OCI-LY1 (cell line): ENCODE data around the gene RABL6.

Experiments used
- H2AFZ ChIP-seq: fragments of 200-600 bp; sonication (generic), shearing (Covaris generic); 2 replicates; pipeline ENCODE4 v1.6.0; 2014; ENCODE audit warnings: antibody characterized with exemption, mild to moderate bottlenecking, low read length
- H3F3A ChIP-seq: fragments of 200-600 bp; sonication (generic), shearing (Covaris generic); 2 replicates; pipeline ENCODE4 v1.6.0; 2014; ENCODE audit warnings: mild to moderate bottlenecking, antibody characterized with exemption, low read length, moderate library complexity; ENCODE audit not compliant: insufficient read depth
- H3K27ac ChIP-seq: fragments of 200-600 bp; sonication (generic); 2 replicates; pipeline ENCODE4 v1.5.1; 2014; ENCODE audit warnings: low read length, mixed run types, mild to moderate bottlenecking, low read depth; ENCODE audit not compliant: poor library complexity, severe bottlenecking
- H3K27me3 ChIP-seq: fragments of 200-600 bp; sonication (generic); 2 replicates; pipeline ENCODE4 v1.6.0; 2014; ENCODE audit warnings: antibody characterized with exemption, mild to moderate bottlenecking, low read length, moderate library complexity; ENCODE audit not compliant: insufficient read depth
- H3K36me3 ChIP-seq: fragments of 200-600 bp; sonication (generic); 2 replicates; pipeline ENCODE4 v1.6.1; 2014; ENCODE audit warnings: mild to moderate bottlenecking, antibody characterized with exemption, low read length, moderate library complexity, mixed read lengths; ENCODE audit not compliant: insufficient read depth
- H3K4me1 ChIP-seq: fragments of 200-600 bp; sonication (generic); 2 replicates; pipeline ENCODE4 v1.5.1; 2014; ENCODE audit warnings: mild to moderate bottlenecking, low read length, moderate library complexity; ENCODE audit not compliant: insufficient read depth, severe bottlenecking
- H3K4me2 ChIP-seq: fragments of 200-600 bp; sonication (generic), shearing (Covaris generic); 2 replicates; pipeline ENCODE4 v1.6.1; 2014; ENCODE audit warnings: low read length
- H3K4me3 ChIP-seq: fragments of 200-600 bp; sonication (generic); 2 replicates; pipeline ENCODE4 v1.5.1; 2014; ENCODE audit warnings: low read length, low read depth, mild to moderate bottlenecking, mixed read lengths; ENCODE audit not compliant: poor library complexity, severe bottlenecking
- H3K79me2 ChIP-seq: fragments of 200-600 bp; shearing (Covaris generic); 2 replicates; pipeline ENCODE4 v1.6.1; 2016; ENCODE audit warnings: mixed run types, low read length, mixed read lengths; ENCODE audit not compliant: insufficient read depth
- H3K9ac ChIP-seq: fragments of 200-600 bp; sonication (generic), shearing (Covaris generic); 2 replicates; pipeline ENCODE4 v1.6.1; 2014; ENCODE audit warnings: mild to moderate bottlenecking, low read length, mixed read lengths
- H3K9me2 ChIP-seq: fragments of 200-600 bp; sonication (generic), shearing (Covaris generic); 2 replicates; pipeline ENCODE4 v1.6.1; 2014; ENCODE audit warnings: low read depth, mild to moderate bottlenecking, low read length, mixed read lengths
- H3K9me3 ChIP-seq: fragments of 200-600 bp; shearing (Covaris generic); 2 replicates; pipeline ENCODE4 v1.6.1; 2014; ENCODE audit warnings: low read length, mixed read lengths
- H4K20me1 ChIP-seq: fragments of 200-600 bp; sonication (generic), shearing (Covaris generic); 2 replicates; pipeline ENCODE4 v1.6.0; 2016; ENCODE audit warnings: mild to moderate bottlenecking, low read length; ENCODE audit not compliant: insufficient read depth
- EZH2 ChIP-seq: fragments of 200-600 bp; sonication (generic), shearing (Covaris generic); IDR thresholded peaks from 2 replicates; pipeline ENCODE4 v1.8.0; 2017; ENCODE audit warnings: borderline replicate concordance, mixed run types, mild to moderate bottlenecking, antibody characterized with exemption, low read length, moderate library complexity, mixed read lengths
- TF ChIP-seq, protein P1 (sequence below): fragments of 200-600 bp; sonication (generic), shearing (Covaris generic); IDR thresholded peaks from 2 replicates; pipeline ENCODE4 v1.5.1; 2017; ENCODE audit warnings: mild to moderate bottlenecking, antibody characterized with exemption, low read length, moderate library complexity, mixed read lengths

Gene RABL6

DNA sequence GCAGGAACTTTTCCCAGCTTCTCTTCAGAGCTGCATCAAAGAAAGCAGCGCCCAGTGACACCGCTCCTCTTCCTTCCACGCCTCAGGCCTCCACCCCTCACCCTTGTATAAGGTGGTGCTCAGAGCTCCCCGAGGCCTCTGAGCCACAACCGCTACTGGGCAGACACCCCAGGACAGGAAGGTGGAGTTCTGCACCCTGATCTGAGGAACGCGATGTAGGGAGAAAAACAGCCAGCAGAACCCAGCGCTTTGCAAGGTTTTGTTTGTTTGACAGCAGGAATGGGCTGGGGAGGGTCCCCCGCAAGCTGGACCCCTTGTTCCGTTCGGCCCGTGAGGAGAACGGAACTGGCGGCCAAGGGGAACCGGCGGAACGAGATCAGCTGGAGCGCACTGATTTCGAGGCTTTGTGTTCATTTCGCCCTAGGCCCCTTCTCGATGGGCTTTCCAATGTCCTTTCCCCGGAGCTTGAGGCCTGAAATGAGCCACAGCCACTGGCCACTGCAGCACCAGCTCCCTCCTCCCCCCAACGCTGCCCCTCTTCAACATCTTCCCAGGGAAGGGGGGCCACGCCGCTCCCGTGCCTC, 54.2 kb downstream of the RABL6 start:
- H4K20me1 ChIP-seq, result no peaks in the 10 kb centered on the region

DNA sequence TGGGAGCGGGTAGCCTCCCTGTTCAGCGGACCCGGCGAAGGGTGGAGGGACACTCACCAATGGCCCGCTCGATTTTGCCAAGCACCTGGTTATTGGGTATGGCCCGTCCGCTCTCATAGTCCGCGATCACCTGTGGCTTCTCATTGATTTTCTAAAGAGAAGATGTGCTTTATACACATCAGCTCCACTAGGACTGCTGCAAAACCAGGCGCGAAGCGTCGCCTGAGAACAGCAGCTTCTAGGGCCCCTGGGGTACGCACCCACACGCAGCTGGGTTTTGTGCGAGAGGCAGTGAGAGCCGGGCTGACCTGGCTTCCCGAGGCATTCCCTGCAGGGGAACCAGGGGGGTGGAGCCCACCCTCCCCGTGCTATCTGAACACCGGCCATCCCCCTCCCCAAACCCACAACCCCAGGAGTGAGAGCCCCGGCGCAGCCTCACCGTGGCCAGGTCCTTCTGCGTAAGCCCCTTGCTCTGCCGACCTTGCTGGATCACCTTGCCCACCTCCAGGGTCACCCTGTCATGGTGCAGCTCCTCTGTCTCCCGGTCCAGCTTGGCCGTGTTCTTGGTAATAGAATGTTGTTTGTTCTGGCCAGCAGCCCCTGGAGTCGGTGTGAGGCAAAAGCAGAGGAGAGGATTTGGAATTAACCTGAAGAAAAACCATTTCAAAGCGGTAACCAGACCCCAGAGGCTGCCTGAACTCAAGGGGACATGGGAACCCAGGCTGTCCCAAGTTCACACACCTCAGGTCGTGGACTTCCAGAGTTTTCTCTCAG, 55.3 kb downstream of the RABL6 start:
- H3K9ac ChIP-seq, result no peak overlapping the region
- peaks cover 40% of the 10 kb centered on the region for H3K36me3 ChIP-seq

More for the DNA sequence above, 54.2 kb downstream of the RABL6 start:
- no peaks in the 10 kb centered on the region for H3K9me2 ChIP-seq
- TF ChIP-seq, protein P1, sequence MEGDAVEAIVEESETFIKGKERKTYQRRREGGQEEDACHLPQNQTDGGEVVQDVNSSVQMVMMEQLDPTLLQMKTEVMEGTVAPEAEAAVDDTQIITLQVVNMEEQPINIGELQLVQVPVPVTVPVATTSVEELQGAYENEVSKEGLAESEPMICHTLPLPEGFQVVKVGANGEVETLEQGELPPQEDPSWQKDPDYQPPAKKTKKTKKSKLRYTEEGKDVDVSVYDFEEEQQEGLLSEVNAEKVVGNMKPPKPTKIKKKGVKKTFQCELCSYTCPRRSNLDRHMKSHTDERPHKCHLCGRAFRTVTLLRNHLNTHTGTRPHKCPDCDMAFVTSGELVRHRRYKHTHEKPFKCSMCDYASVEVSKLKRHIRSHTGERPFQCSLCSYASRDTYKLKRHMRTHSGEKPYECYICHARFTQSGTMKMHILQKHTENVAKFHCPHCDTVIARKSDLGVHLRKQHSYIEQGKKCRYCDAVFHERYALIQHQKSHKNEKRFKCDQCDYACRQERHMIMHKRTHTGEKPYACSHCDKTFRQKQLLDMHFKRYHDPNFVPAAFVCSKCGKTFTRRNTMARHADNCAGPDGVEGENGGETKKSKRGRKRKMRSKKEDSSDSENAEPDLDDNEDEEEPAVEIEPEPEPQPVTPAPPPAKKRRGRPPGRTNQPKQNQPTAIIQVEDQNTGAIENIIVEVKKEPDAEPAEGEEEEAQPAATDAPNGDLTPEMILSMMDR, result no peak
- TF ChIP-seq EZH2, result no peak
- no peak overlapping the region for H3K27ac ChIP-seq
- no peak overlapping the region for H3K4me2 ChIP-seq
- peaks cover 13% of the 10 kb centered on the region for H3K4me1 ChIP-seq
- H3F3A ChIP-seq, result no peaks in the 10 kb centered on the region
- H3K79me2 ChIP-seq, result no peaks in the 10 kb centered on the region
- H3K27me3 ChIP-seq, result no peaks in the 10 kb centered on the region
- H3K9ac ChIP-seq, result no peak overlapping the region
- no peak overlapping the region for H3K4me3 ChIP-seq
- H3K36me3 ChIP-seq, result peaks cover 40% of the 10 kb centered on the region
- no peaks in the 10 kb centered on the region for H3K9me3 ChIP-seq
- no peak overlapping the region for H2AFZ ChIP-seq

DNA sequence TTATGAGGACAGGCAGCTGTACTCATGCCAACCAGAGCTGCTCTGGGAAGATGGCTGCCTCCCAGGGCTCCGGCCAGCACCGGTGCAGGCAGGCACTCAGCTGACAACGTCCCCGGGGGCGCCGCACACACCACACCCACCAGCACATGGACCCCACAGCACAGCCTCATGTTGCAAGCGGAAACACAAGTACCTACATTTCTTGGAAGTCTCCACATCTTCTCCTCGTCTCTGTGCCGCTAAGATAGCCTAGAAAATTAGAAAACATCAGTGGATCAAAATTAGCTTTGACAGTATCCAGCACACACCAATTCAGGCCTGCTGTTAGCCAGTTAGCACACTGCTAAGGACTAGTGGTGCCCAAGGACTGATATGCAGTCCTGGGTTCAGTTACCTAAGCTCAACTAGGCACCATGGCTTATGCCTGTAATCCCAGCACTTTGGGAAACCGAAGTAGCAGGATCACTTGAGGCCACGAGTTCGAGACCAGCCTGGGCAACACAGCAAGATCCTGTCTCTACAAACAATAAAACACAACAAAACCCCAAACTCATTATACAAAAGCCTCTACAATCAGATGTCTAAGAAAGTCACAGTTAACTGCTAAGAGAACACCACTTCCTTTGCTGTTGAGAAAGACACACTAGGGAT, 56.0 kb downstream of the RABL6 start:
- H3K79me2 ChIP-seq, result no peaks in the 10 kb centered on the region
- peaks cover 3% of the 10 kb centered on the region; the same call in 1 of the 2 replicates for H3K9me3 ChIP-seq
- no peaks in the 10 kb centered on the region for H3K9me2 ChIP-seq
- no peak overlapping the region for H3K4me3 ChIP-seq
- TF ChIP-seq, protein P1, result no peak
- no peak for TF ChIP-seq EZH2
- no peak overlapping the region for H3K4me2 ChIP-seq
- H3K27ac ChIP-seq, result no peak overlapping the region
- no peaks in the 10 kb centered on the region for H3F3A ChIP-seq
- H4K20me1 ChIP-seq, result no peaks in the 10 kb centered on the region
- no peak overlapping the region for H2AFZ ChIP-seq
- no peaks in the 10 kb centered on the region for H3K27me3 ChIP-seq
- H3K4me1 ChIP-seq, result peaks cover 15% of the 10 kb centered on the region
- H3K9ac ChIP-seq, result no peak overlapping the region
- peaks cover 40% of the 10 kb centered on the region for H3K36me3 ChIP-seq

More for the DNA sequence above, 55.3 kb downstream of the RABL6 start:
- Histone ChIP-seq H3K4me1 (peaks cover 15% of the 10 kb centered on the region), H3K4me3 (no peak overlapping the region), H3K27me3 (no peaks in the 10 kb centered on the region), H3K9me3 (no peaks in the 10 kb centered on the region), H4K20me1 (no peaks in the 10 kb centered on the region), H3K79me2 (no peaks in the 10 kb centered on the region), H3K27ac (no peak overlapping the region), H2AFZ (no peak overlapping the region), H3K4me2 (no peak overlapping the region), H3F3A (no peaks in the 10 kb centered on the region), H3K9me2 (no peaks in the 10 kb centered on the region)
- TF ChIP-seq EZH2, result no peak
- TF ChIP-seq, protein P1, result no peak
